ENCODE data around the gene RRP8. TPM values are rescaled to one million over a fixed set of nuclear protein-coding genes. Genes with fewer than 3 reads are reported as not detected.

Gene RRP8
- total RNA-seq, 1 donor from 2014 or later = 17.8 TPM

DNA sequence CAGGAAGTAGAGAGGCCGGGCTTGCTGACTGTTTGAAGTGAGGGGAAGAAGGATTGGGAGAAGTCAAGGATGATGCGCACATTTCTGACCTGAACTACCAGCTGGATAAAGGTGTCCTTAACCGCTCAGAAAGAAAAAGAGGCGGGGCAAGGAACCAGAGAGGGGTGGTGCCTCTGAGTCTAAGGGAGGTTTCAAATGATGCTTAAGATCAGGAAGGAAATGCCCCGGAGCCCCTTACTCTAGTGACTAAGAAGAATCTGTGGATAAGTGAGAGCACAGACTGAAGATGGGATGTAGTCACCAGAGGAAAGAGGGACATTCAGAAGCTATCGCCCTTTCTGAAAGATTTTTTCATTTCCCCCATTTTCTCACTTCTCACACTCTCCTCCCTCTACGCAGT, 39.5 kb upstream of the RRP8 start:
- Mint-ChIP-seq H3K36me3 (ENCODE audit: unreplicated experiment) (peaks cover 12% of the 10 kb centered on the region), H3K9me3 (ENCODE audit: unreplicated experiment) (no peaks in the 10 kb centered on the region), H3K4me3 (ENCODE audit: unreplicated experiment) (no peak overlapping the region), H3K27ac (ENCODE audit: unreplicated experiment) (no peak overlapping the region), H3K27me3 (ENCODE audit: unreplicated experiment) (no peaks in the 10 kb centered on the region), H3K4me1 (ENCODE audit: unreplicated experiment) (no peaks in the 10 kb centered on the region)
- TF ChIP-seq, protein P1, sequence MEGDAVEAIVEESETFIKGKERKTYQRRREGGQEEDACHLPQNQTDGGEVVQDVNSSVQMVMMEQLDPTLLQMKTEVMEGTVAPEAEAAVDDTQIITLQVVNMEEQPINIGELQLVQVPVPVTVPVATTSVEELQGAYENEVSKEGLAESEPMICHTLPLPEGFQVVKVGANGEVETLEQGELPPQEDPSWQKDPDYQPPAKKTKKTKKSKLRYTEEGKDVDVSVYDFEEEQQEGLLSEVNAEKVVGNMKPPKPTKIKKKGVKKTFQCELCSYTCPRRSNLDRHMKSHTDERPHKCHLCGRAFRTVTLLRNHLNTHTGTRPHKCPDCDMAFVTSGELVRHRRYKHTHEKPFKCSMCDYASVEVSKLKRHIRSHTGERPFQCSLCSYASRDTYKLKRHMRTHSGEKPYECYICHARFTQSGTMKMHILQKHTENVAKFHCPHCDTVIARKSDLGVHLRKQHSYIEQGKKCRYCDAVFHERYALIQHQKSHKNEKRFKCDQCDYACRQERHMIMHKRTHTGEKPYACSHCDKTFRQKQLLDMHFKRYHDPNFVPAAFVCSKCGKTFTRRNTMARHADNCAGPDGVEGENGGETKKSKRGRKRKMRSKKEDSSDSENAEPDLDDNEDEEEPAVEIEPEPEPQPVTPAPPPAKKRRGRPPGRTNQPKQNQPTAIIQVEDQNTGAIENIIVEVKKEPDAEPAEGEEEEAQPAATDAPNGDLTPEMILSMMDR (IDR thresholded peaks at IDR 0.05) = no peak
- no peak for DNase-seq (ENCODE audit: extremely low spot score, unreplicated experiment)

DNA sequence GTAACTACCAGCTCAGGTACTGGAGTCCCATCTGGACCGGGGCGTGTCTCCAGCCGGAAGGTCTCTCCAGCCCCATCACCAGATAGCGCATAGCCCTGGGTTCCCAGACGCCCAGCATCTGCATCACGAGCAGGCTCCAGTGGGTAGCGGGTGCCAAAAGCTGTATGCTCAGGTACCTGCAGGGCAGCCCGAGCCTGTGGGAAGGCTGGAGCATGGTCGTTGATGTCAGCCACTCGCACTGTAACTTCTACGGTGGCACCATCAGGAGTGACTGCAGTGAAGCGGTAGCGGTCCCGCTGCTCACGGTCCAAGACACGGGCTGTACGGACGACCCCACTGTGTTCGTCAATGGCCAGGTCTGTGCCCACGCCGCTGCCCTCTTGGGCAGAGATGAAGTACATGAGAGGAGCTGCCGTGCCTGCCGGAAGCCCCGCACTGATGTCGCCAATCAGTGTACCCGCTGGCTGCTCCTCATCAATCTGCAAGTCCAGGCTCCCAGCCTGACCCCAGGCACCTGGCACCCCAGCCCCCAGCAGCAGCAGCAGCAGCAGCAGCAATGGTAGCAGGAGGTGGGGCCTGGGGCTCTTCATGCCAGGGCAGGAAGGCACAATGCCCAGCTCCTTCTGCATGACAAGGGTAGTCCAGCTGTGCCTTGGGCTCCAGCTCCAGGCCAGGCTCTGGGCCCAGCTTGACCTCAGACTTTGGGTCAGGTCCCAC, 37.7 kb upstream of the RRP8 start:
- Mint-ChIP-seq H3K27me3 (ENCODE audit: unreplicated experiment) (no peaks in the 10 kb centered on the region), H3K36me3 (ENCODE audit: unreplicated experiment) (peaks cover 12% of the 10 kb centered on the region), H3K4me1 (ENCODE audit: unreplicated experiment) (no peaks in the 10 kb centered on the region), H3K9me3 (ENCODE audit: unreplicated experiment) (no peaks in the 10 kb centered on the region), H3K27ac (ENCODE audit: unreplicated experiment) (no peak overlapping the region), H3K4me3 (ENCODE audit: unreplicated experiment) (no peak overlapping the region)
- TF ChIP-seq, protein P1 (IDR thresholded peaks at IDR 0.05) = no peak
- DNase-seq (ENCODE audit: extremely low spot score, unreplicated experiment) = no peak

DNA sequence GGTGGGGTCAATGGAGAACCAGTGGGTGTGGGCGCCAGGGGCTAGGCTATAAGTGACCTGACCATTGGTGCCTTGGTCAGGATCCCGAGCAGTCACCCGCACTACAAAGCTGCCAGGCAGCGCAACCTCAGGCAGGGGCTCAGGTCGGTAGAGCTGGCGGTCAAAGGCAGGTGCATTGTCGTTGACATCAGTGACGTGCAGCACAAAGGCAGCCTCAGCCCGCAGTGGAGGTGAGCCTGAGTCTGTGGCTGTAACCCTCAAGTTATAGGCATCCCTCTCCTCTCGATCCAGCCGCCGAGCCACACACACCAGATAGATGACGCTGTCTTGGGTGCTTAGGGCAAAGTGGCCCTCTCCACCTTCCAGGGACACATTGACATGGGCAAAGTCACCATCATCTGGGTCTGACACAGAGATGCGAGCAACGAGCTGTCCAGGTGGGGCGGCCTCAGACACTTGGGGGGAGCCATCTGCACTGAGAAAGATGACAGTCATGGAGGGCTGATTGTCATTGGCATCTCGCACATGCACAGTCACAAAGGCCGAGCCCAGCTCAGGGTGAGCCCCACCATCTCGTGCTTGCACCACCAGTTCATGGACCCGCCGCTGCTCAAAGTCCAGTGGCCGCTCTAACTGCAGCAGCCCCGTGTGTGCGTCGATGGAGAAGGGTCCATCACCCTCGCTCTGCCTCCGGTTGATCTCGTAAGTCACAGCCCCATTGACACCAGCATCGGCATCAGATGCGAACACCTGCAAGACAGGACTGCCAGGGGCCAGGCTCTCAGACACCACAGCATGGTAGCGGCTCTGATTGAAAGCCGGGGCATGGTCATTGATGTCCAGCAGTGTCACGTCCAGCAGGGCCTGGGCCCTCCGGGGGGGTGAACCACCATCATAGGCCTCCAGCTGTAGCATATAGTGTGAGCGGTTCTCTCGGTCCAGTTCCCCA, 36.9 kb upstream of the RRP8 start:
- no peak overlapping the region for H3K27ac Mint-ChIP-seq (ENCODE audit: unreplicated experiment)
- H3K9me3 Mint-ChIP-seq (ENCODE audit: unreplicated experiment) = no peaks in the 10 kb centered on the region
- H3K36me3 Mint-ChIP-seq (ENCODE audit: unreplicated experiment) = peaks cover 12% of the 10 kb centered on the region
- H3K4me3 Mint-ChIP-seq (ENCODE audit: unreplicated experiment) = no peak overlapping the region
- no peaks in the 10 kb centered on the region for H3K27me3 Mint-ChIP-seq (ENCODE audit: unreplicated experiment)
- DNase-seq (ENCODE audit: extremely low spot score, unreplicated experiment) = no peak
- TF ChIP-seq, protein P1 (IDR thresholded peaks at IDR 0.05) = no peak
- no peaks in the 10 kb centered on the region for H3K4me1 Mint-ChIP-seq (ENCODE audit: unreplicated experiment)

DNA sequence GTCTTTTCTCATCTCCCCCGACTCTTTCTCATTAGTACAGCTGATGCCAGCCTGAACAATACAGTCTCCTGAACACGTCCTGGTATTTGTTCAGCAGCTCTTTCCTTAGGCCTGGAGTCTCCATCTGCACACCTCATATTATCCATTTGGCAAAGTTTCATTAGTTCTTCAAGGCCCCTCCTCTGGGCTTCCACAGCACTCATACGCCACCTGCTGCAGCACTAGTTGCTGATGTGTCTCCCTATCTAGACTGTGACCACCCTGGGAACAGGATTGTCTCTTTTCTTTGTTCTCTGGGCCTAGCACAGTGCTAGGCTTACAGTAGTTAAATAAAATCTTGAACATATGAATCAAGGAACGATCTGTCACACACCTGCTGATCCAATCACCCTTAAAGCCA, 35.0 kb upstream of the RRP8 start:
- Mint-ChIP-seq H3K27me3 (ENCODE audit: unreplicated experiment) (no peaks in the 10 kb centered on the region), H3K9me3 (ENCODE audit: unreplicated experiment) (no peaks in the 10 kb centered on the region), H3K4me3 (ENCODE audit: unreplicated experiment) (no peak overlapping the region), H3K27ac (ENCODE audit: unreplicated experiment) (no peak overlapping the region), H3K36me3 (ENCODE audit: unreplicated experiment) (peaks cover 9% of the 10 kb centered on the region), H3K4me1 (ENCODE audit: unreplicated experiment) (no peaks in the 10 kb centered on the region)
- DNase-seq (ENCODE audit: extremely low spot score, unreplicated experiment) = no peak
- TF ChIP-seq, protein P1 (IDR thresholded peaks at IDR 0.05) = no peak

DNA sequence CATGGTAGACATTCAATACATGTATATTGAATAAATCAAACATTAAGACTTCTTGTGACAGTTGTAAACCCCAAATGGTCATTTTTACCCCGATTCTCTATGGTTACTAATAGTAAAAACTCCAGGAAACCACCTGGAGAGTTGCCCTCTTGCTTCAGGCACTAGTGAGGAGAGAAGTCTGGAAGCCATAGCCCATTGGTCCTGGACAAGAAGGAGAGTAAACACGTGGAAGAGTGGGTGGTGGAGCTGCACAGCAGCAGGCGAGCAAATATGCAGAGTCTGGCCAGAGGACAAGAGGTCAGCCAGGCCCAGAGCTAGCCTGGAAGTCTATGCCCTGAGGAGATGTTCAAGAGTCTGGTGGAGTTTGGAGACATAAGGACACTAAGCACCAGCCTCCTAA, 34.5 kb upstream of the RRP8 start:
- no peaks in the 10 kb centered on the region for H3K27me3 Mint-ChIP-seq (ENCODE audit: unreplicated experiment)
- TF ChIP-seq, protein P1 (IDR thresholded peaks at IDR 0.05) = no peak
- H3K4me1 Mint-ChIP-seq (ENCODE audit: unreplicated experiment) = no peaks in the 10 kb centered on the region
- H3K36me3 Mint-ChIP-seq (ENCODE audit: unreplicated experiment) = peaks cover 12% of the 10 kb centered on the region
- H3K27ac Mint-ChIP-seq (ENCODE audit: unreplicated experiment) = no peak overlapping the region
- no peak for DNase-seq (ENCODE audit: extremely low spot score, unreplicated experiment)
- H3K9me3 Mint-ChIP-seq (ENCODE audit: unreplicated experiment) = no peaks in the 10 kb centered on the region
- H3K4me3 Mint-ChIP-seq (ENCODE audit: unreplicated experiment) = no peak overlapping the region
